Measurements from ENCODE around the gene TCF7L2. TPM values are rescaled to one million over a fixed set of nuclear protein-coding genes. Genes with fewer than 3 reads are reported as not detected.

The TCF7L2 gene
- polyA plus RNA-seq, 3 donors = 2.1 to 23.5 (median 6.1) TPM

GRCh38 chr10:113167702-113168101 lies 217.7 kb downstream of the TCF7L2 start:
- H2AFZ ChIP-seq (ENCODE audit: insufficient read depth, low read depth, low read length, poor library complexity, severe bottlenecking) = no peak overlapping the region
- H3K79me2 ChIP-seq (ENCODE audit: insufficient read depth, low read length) = no peaks in the 10 kb centered on the region
- no peak overlapping the region for H3K4me3 ChIP-seq (replicated peaks in 1 of 3; ENCODE audit: low read depth in 2 of 3, low read length in 3 of 3)
- peaks cover 37 to 52% of the 10 kb centered on the region in 2 donors for H3K4me1 ChIP-seq (ENCODE audit: control insufficient read depth in 1 of 2, insufficient read depth in 2 of 2, low read length in 2 of 2)
- peak overlapping the region in 1 of 7 donors; percentile 76 for H3K27ac Mint-ChIP-seq
- no CpG with 5 or more reads among the region's 5 CpGs for WGBS (ENCODE audit: insufficient coverage)
- H3K4me3 Mint-ChIP-seq = no peak overlapping the region
- H3K27me3 ChIP-seq (ENCODE audit: control insufficient read depth in 2 of 2, insufficient read depth in 2 of 2, low read length in 2 of 2) = no peaks in the 10 kb centered on the region
- TF ChIP-seq CTCF (IDR thresholded peaks at IDR 0.05) = no peak
- H4K20me1 ChIP-seq (ENCODE audit: insufficient read depth, low read length) = no peaks in the 10 kb centered on the region
- no peak overlapping the region for H3K9ac ChIP-seq (ENCODE audit: insufficient read depth, low read length, poor library complexity, severe bottlenecking)
- intact Hi-C loops (cut with micrococcal nuclease) = no loop called here
- H3K27me3 Mint-ChIP-seq (ENCODE audit: low read depth in 3 of 3) = peaks cover 0 to 4% (median 0%) of the 10 kb centered on the region in 3 donors
- H3K36me3 ChIP-seq (replicated peaks in 1 of 2; ENCODE audit: control insufficient read depth in 1 of 2, insufficient read depth in 2 of 2, low read length in 2 of 2) = peaks cover 7 to 21% of the 10 kb centered on the region in 2 donors
- peaks cover 37 to 40% of the 10 kb centered on the region in 2 donors for H3K36me3 Mint-ChIP-seq
- no peak for DNase-seq
- H3K4me1 Mint-ChIP-seq = peaks cover 47% of the 10 kb centered on the region
- no peak overlapping the region for H3K27ac ChIP-seq (ENCODE audit: low read depth in 1 of 2, low read length in 2 of 2)
- H3K4me2 ChIP-seq (replicated peaks; ENCODE audit: extremely low read depth, low read length, poor library complexity, severe bottlenecking) = no peak overlapping the region
- no peaks in the 10 kb centered on the region for H3K9me3 Mint-ChIP-seq
- no peaks in the 10 kb centered on the region for H3K9me3 ChIP-seq (replicated peaks in 1 of 2; ENCODE audit: control insufficient read depth in 1 of 2, insufficient read depth in 1 of 2, low read length in 2 of 2)

- TF ChIP-seq CTCF (IDR thresholded peaks at IDR 0.05) = no peak
- Mint-ChIP-seq H3K27me3 (ENCODE audit: low read depth in 3 of 3) (peaks cover 0 to 3% (median 0%) of the 10 kb centered on the region in 3 donors), H3K36me3 (peaks cover 37 to 40% of the 10 kb centered on the region in 2 donors), H3K9me3 (no peaks in the 10 kb centered on the region), H3K4me1 (peaks cover 38% of the 10 kb centered on the region), H3K27ac (peak overlapping the region in 3 of 7 donors; percentile 76 to 88 (median 78)), H3K4me3 (peak overlapping the region in 1 of 2 donors; percentile 11)
- H3K27me3 ChIP-seq (ENCODE audit: control insufficient read depth in 2 of 2, insufficient read depth in 2 of 2, low read length in 2 of 2) = no peaks in the 10 kb centered on the region
- H3K9me3 ChIP-seq (replicated peaks in 1 of 2; ENCODE audit: control insufficient read depth in 1 of 2, insufficient read depth in 1 of 2, low read length in 2 of 2) = no peaks in the 10 kb centered on the region
- H3K36me3 ChIP-seq (replicated peaks in 1 of 2; ENCODE audit: control insufficient read depth in 1 of 2, insufficient read depth in 2 of 2, low read length in 2 of 2) = peaks cover 7 to 21% of the 10 kb centered on the region in 2 donors
- peaks cover 29 to 43% of the 10 kb centered on the region in 2 donors for H3K4me1 ChIP-seq (ENCODE audit: control insufficient read depth in 1 of 2, insufficient read depth in 2 of 2, low read length in 2 of 2)
- no peak overlapping the region for H3K9ac ChIP-seq (ENCODE audit: insufficient read depth, low read length, poor library complexity, severe bottlenecking)
- H3K27ac ChIP-seq (ENCODE audit: low read depth in 1 of 2, low read length in 2 of 2) = peak overlapping the region in 1 of 2 donors; percentile 73
- H4K20me1 ChIP-seq (ENCODE audit: insufficient read depth, low read length) = no peaks in the 10 kb centered on the region
- H3K4me2 ChIP-seq (replicated peaks; ENCODE audit: extremely low read depth, low read length, poor library complexity, severe bottlenecking) = no peak overlapping the region
- intact Hi-C loops (cut with micrococcal nuclease) = no loop called here
- WGBS (ENCODE audit: insufficient coverage) = 91% methylated on average over 1 of the region's 6 CpGs
- H2AFZ ChIP-seq (ENCODE audit: insufficient read depth, low read depth, low read length, poor library complexity, severe bottlenecking) = no peak overlapping the region
- H3K4me3 ChIP-seq (replicated peaks in 1 of 3; ENCODE audit: low read depth in 2 of 3, low read length in 3 of 3) = no peak overlapping the region
- DNase-seq = no peak
- no peaks in the 10 kb centered on the region for H3K79me2 ChIP-seq (ENCODE audit: insufficient read depth, low read length)
Measured at GRCh38 chr10:113168584-113168983, 218.5 kb downstream of the TCF7L2 start.
